KOPT-K1 (cell line): Measurements from ENCODE around the gene ZNF775.
A peak's percentile ranks its signal among the peaks of the same experiment; 100 is the strongest.

Source experiments
- H3K27ac ChIP-seq: fragments of 200-600 bp; sonication (generic); 2 replicates; pipeline ENCODE4 v1.5.1; 2016; ENCODE audit warnings: antibody characterized with exemption, mild to moderate bottlenecking, low read depth, low read length; ENCODE audit not compliant: poor library complexity, severe bottlenecking
- H3K36me3 ChIP-seq: fragments of 200-600 bp; sonication (generic); 2 replicates; pipeline ENCODE4 v1.5.1; 2017; ENCODE audit warnings: antibody characterized with exemption, mild to moderate bottlenecking, low read length, moderate library complexity; ENCODE audit not compliant: insufficient read depth
- H3K9me3 ChIP-seq: fragments of 200-600 bp; sonication (generic); 2 replicates; pipeline ENCODE4 v1.5.1; 2017; ENCODE audit warnings: antibody characterized with exemption, low read length, mild to moderate bottlenecking; ENCODE audit not compliant: insufficient read depth, poor library complexity, severe bottlenecking

Gene ZNF775

DNA sequence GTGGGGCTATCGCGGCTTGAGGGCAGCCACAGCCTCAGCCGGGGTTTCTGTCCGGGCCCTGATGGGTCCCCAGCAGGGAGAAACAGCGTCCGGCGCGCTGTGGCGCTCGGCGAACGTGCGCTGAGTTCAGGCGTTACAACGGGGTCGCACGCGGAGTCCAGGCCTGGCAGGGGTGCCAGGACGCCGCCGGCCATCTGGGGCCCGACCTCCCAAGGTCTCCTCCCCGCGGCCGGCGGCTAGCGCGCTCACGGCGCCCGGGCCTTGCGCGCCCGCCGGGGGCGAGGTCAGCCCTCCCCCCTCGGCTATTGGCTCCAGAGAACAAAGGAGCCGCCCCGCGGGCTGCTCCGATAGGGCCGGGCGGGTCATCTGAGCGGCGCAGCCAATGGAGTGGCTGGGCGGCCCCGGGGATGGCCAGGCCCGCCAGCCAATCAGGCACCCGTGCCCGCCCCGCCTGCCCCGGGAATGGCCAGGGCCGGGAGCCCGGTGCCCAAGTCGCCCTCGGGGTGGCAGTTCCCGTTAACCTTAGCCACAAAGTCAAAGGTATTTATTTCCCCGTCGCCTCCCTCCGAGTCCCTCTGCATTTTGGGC is at the start of gene ZNF775:
ZNF775 (plus strand) TSS at position 478 of the 588 bp plus-strand sequence. CDS start 9,141 bp downstream, outside the sequence.
- Histone ChIP-seq H3K9me3 (no peaks in the 10 kb centered on the region), H3K36me3 (peaks cover 12% of the 10 kb centered on the region; the same call in 1 of the 2 replicates), H3K27ac (peak within 1 kb of the TSS; percentile 95)

DNA sequence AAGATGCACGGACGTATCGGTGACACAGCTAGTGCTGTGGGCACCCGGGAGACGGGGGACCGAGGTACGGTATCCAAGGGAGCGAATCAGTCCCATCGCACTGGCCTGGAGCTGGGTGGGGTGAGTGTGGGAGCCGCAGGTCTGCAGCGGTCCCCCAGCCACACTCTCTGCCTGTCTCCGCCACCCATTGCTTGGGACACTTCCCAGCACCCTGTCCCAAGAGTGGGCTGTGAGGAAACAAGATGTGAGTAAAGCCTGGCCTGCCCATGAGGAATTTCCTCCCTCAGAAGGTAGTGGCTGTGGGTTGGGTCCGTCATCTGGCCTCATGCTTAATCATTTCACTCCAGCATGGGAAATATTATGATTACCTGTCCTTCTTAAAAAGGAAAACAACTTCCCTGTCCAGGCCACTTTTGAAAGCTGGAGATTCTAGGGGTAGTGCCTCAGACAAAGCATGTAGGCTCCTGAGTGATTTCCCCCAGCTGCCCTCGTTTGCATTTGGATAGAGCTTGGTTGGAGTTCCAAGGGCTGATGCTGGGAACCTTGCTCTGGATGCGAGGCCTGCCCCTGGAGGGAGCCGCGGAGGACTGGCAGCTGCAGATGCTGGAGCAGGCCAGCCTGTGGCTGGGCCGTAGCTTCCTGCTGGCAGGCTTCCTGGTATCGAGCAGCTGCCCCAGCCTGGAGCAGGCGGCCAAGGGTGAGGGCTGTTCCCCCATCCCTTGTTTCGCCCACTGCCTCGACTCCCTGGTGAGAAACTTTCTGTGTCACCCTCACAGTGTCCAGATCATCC is 49.6 kb upstream of the ZNF775 start:
- Histone ChIP-seq H3K36me3 (peaks cover 95% of the 10 kb centered on the region), H3K27ac (no peak overlapping the region), H3K9me3 (no peaks in the 10 kb centered on the region)

DNA sequence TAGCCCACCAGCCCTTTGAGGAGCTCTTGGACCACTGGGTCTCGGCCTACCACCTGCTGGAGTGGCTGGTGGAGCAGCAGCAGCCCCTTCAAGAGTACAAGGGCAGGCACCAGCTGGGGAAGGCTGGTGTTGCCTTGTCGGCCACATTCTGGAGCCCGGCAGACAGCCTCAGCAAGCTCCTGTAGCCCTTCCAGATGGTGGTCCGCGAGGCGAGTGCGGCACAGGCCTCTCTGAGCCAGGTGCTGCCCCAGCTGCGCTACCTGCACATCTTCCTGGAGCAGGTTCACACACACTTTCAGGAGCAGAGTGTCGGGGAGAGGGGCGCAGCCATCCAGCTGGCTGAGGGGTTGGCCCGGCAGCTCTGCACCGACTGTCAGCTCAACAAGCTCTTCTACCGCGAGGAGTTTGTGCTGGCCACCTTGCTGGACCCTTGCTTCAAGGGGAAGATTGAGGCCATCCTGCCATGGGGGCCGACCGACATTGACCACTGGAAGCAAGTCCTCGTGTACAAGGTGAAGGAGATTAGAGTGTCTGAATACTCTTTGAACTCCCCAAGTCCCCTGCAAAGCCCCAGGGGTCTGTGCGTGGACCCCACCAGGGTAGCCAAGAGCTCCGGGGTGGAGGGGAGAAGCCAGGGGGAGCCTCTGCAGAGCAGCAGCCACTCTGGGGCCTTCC is 48.8 kb upstream of the ZNF775 start:
- Histone ChIP-seq H3K27ac (no peak overlapping the region), H3K9me3 (no peaks in the 10 kb centered on the region), H3K36me3 (peaks cover 89% of the 10 kb centered on the region)

DNA sequence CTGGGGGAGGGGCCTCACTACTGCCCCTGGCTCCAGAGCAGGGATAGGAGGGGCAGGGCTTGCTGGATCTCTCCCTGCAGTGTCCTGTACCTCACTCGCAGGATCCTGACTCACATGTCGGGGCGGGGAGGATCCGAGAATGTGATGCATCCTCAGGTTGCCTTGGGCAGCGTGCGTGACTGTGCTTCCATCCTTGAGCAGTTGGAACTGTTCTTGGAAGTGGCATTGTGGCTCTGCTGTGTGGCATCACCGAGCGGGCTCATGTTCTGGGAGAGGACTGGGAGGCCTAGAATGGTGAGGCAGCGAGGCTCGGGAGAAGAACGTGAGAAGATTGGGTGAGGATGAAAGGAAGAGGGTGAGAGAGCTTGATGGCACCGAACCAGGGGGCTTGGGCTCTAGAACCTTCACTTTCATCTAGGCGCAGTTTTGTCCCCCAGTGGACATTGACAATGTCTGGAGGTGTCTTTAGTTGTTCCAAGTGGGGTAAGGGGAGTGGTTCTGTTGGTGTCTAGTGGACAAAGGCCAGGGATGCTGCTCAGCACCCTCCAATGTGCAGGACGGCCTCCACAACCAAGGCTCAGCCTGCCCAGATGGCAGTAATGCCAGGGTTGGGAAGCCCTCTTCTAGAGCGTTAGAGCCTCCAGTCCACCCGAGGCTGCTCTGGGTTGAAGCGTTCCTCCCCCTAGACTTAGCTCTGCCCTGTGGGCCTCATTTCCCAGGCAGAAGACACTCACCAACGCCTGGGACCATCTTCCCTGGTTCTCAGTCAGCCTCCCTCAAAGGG is 46.1 kb upstream of the ZNF775 start:
- peaks cover 89% of the 10 kb centered on the region for H3K36me3 ChIP-seq
- no peak overlapping the region for H3K27ac ChIP-seq
- H3K9me3 ChIP-seq: no peaks in the 10 kb centered on the region

DNA sequence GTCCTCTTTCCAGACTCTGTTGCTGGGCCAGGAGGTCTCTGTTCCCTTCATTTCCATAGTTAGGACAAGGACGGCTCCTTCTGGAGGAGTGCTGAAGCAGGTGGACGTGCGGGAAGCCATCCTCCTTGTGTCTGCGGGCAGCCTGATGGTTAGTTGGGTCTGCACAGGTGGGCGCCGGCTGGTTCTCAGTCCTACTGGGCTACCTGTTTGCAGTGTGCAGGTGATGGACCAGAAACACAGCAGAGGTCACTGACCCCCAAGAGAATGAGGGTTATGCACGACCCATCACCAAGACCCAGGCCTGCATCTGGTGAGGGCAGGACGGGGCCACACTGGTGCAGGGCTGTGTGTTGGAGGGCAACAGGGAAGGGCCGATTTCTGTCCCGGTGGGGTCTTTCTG is 45.5 kb upstream of the ZNF775 start:
- H3K9me3 ChIP-seq: no peaks in the 10 kb centered on the region
- H3K36me3 ChIP-seq: peaks cover 89% of the 10 kb centered on the region
- H3K27ac ChIP-seq: no peak overlapping the region

DNA sequence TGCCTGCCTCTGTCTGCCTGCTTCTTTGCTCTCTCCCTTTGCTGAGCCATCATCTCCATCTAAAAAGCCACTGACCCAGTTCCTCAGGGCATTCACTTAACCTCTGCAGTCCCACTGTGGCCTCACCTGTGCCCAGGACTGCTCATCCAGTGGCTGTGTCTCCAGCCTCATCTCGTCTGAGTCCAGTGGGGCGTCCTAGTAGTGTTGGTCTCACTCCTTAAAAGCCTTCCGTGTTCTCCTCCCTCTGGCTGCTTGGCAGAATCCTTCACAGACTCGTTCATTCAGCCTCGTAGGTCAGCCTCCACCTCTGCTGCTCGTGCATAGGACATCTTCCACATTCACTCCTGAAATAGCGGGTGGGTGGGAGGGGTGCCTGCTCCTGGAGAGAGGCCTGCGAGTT is 45.0 kb upstream of the ZNF775 start:
- Histone ChIP-seq H3K36me3 (peaks cover 89% of the 10 kb centered on the region), H3K9me3 (no peaks in the 10 kb centered on the region), H3K27ac (no peak overlapping the region)

DNA sequence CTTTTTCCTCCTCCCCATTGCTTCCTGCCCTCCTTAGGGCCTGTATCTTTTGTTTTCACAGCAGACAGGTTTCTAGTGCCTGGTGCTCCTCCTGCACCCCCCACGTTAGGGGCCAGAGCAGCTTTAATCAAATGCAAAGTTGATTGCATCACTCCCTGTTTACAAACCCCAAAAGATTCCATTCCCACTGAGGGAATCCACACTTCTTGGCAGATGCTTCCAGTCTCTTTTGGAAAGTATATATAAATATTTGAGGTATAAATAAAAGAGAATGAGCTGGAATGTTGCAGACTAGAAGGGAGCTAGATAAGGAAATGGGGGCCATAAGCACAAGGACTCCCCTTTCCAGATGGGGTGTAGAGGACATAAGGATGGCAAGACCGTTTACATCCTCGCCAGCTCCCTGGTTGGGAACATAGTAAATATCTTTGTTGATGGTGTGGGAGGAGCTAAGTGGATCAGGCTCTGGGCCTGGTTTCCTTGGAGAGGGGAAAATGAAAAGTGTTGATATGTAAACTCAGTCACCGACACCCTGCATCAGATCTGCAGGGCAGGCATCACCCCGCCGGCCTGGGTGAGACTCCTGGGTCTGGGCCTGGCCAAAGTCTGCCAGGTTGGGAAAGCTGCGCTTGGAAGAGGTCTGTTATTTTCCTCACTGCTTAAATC is 43.9 kb upstream of the ZNF775 start:
- no peak overlapping the region for H3K27ac ChIP-seq
- no peaks in the 10 kb centered on the region for H3K9me3 ChIP-seq
- H3K36me3 ChIP-seq: peaks cover 87% of the 10 kb centered on the region

DNA sequence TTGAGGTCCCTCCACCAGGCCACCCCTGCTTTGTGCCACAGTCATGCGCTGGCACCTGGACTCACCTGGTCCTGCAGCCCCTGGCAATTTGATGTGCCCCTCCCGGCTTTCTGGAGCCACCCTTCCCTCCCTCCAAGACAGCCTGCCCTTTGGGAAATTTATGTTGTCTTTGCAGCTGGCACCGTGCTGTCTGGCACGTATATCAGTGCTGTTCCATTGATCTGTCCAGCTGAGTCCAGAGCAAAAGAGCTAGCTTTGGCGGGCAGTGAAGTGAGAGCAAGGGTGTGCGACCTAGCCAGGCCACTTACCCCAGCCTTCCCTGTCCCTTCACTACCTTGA is 43.4 kb upstream of the ZNF775 start:
- H3K27ac ChIP-seq: no peak overlapping the region
- no peaks in the 10 kb centered on the region for H3K9me3 ChIP-seq
- peaks cover 82% of the 10 kb centered on the region for H3K36me3 ChIP-seq

DNA sequence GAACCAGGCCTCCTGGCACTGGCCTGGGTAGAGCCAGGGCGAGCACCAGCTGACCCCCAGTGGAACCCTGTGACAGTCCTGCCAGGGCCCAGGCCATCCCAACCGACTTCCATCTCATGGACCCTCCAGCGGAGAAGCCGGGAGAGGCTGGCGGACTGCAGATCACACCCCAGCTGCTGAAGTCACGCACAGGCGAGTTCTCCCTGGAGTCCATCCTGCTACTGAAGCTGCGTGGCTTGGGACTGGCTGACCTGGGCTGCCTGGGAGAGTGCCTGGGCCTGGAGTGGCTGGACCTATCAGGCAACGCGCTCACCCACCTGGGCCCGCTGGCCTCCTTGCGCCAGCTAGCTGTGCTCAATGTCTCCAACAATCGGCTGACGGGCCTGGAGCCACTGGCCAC is 42.4 kb upstream of the ZNF775 start:
- H3K36me3 ChIP-seq: peaks cover 72% of the 10 kb centered on the region
- H3K9me3 ChIP-seq: no peaks in the 10 kb centered on the region

DNA sequence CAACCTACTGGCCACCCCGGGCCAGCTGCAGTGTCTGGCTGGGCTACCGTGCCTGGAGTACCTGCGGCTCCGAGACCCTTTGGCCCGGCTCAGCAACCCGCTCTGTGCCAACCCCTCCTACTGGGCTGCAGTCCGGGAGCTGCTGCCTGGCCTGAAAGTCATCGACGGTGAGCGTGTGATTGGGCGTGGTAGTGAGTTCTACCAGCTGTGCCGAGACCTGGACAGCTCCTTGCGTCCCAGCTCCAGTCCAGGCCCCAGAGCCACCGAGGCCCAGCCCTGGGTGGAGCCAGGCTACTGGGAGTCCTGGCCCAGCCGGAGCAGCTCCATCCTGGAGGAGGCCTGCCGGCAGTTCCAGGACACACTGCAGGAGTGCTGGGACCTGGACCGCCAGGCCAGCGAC is 42.0 kb upstream of the ZNF775 start:
- Histone ChIP-seq H3K9me3 (no peaks in the 10 kb centered on the region), H3K27ac (no peak overlapping the region), H3K36me3 (peaks cover 69% of the 10 kb centered on the region)

More for the DNA sequence above, 42.4 kb upstream of the ZNF775 start:
- H3K27ac ChIP-seq: no peak overlapping the region

DNA sequence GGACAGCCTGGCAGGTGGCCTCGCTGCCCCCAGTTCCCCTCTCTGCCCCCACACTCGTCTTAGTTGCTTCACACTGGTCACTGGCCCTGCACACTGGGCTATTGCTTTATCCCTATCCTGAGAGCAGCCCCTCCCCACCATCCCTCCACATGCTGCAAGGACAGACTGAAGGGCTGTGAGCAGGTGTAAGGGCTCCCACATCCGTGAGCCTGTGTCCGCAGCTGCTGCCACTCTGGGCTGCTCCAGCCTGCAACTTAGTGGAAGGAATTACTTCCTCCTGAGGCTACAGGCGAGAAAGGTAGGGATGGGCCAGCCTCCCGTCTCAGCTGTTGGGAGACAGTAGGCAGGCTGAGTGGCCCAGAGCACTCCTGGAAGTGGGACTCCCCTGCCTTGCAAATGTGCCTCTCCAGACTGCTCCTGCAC is 41.5 kb upstream of the ZNF775 start:
- peaks cover 69% of the 10 kb centered on the region for H3K36me3 ChIP-seq
- H3K27ac ChIP-seq: no peak overlapping the region
- H3K9me3 ChIP-seq: no peaks in the 10 kb centered on the region

DNA sequence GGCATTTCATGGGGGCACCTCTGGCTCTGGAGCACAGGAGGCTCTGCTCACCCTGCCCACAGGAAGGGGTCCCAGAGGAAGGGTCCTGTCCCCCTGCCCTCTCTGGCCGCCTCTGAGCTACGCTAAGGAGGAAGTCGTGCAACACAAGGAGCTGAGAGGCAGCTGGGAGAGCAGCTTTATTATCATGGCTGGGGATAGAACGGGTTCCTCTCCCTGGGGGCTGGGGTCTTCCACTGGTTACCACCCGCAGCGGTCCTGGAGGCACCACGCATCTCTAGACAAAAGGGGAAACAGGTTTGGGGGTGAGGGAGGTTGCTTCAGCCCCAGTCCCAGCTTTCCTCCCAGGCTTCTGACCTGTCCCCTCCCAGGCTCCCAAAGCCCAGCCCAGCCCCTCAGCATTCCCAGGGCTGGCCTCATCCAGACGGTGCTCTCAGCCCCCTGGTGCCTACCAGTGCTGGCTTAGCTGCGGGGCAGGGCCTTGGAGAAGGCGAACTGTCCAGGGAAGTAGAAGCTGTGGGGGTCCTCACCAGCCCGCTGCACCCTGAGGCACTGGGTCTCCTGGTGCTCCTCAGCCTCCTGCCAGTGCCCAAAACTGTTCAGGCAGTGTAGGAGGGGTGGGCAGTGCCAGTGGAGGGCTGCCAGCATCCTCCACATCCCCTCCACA is 40.8 kb upstream of the ZNF775 start:
- Histone ChIP-seq H3K27ac (no peak overlapping the region), H3K36me3 (peaks cover 62% of the 10 kb centered on the region), H3K9me3 (no peaks in the 10 kb centered on the region)

DNA sequence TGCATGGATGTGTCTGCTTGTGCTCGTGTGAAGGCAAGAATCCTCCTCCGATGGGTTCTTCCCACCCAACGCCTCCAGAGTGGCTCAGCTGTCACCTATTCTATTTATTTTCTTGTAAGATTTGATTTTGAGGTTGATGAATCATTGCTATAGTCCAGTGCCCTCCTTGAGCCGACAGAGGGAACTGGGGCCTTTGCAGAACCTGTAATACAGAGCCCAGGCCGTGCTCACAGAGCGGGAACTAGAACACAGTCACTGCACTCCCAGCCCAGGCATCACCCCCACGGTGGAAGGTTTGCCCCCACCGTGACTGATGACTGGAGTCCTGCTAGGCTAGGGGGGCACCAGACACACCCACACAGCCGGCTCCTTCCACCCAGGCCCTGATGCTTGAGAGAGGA is 39.7 kb upstream of the ZNF775 start:
- Histone ChIP-seq H3K27ac (no peak overlapping the region), H3K36me3 (peaks cover 65% of the 10 kb centered on the region), H3K9me3 (peaks cover 9% of the 10 kb centered on the region)

DNA sequence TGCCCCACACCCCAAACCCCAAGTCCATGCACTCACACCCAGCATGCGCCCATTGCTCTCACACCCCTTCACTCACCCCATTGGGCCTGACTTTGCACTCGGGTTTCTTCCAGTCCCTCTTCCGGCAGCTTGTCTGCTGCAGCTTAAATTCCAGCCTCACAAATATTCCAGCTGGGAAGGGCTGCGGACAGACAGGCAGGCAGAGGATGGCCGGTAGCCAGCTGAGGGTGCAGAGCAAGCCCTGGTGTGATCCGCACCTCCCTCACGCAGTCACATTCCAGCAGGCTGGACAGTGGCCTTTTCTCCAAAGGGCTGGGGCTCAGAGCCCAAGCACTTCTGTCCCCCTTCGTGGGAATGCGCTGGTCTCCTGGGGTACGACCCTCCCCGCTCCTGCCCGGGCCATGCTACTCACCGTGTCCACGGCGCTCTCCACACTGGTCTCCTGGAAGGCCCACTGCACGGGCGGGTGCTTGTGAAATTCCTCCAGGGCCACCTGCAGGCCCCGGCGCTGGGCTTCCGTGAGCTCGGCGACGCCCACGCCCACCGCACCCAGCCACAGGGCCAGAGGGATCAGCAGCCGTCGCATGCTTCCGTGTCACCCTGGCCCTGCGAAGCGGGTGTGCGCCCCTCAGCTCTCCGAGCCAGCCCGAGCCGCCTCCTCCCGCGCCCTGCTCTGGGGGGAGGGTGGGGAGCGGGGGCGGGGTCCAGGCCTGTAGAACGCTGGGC is 38.9 kb upstream of the ZNF775 start:
- Histone ChIP-seq H3K9me3 (peaks cover 9% of the 10 kb centered on the region), H3K27ac (no peak overlapping the region), H3K36me3 (peaks cover 67% of the 10 kb centered on the region)
